OCI-M2 (cell line): ENCODE results near the gene COA1.
"Not testable (repeated sequence)": the region's sequence is repeated elsewhere in the genome, so short reads cannot be mapped to it uniquely, and the experiment has no call there.

Source experiments
- DNase-seq: peaks from one replicate; lab custom pipeline; 2025; ENCODE audit not compliant: unreplicated experiment; lab: John Stamatoyannopoulos, UW

COA1 gene

GRCh38 chr7:43693687-43694398 lies 35.5 kb downstream of the COA1 start:
- no peak for DNase-seq

GRCh38 chr7:43692582-43693373 lies 36.5 kb downstream of the COA1 start:
- DNase-seq = no peak

GRCh38 chr7:43691611-43692010 lies 37.7 kb downstream of the COA1 start:
- DNase-seq = no peak

- no peak for DNase-seq
These were observed 40.2 kb downstream of the COA1 start for GRCh38 chr7:43689115-43689514.

DNA sequence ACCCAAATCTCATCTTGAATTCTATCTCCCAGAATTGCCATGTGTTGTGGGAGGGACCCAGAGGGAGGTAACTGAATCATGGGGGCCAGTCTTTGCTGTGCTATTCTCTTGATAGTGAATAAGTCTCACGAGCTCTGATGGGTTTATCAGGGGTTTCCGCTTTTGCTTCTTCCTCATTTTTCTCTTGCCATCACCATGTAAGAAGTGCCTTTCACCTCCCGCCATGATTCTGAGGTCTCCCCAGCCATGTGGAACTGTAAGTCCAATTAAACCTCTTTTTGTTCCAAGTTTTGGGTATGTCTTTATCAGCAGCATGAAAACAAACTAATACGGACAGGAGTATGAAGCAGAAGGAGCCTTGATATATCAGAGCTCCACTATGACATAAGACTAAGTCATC lies 41.5 kb downstream of the COA1 start:
- DNase-seq = not testable (repeated sequence)

GRCh38 chr7:43686991-43687390 lies 42.3 kb downstream of the COA1 start:
- no peak for DNase-seq

DNA sequence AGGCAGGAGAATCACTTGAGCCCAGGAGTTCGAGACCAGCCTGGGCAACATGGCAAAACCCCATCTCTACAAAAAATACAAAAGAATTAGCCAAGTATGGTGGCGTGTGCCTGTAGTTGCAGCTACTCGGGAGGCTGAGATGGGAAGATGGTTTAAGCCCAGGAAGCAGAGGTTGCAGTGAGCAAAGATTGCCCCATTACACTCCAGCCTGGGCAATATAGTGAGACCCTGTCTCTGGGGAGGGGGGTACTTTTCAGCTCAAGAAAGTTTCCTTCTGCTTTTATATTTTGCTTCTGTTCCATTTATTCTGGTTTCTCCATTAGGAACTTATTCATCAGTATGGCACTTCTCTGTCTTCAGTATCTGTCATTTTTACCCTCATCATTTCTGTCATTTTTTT lies 48.6 kb downstream of the COA1 start:
- no peak for DNase-seq

DNA sequence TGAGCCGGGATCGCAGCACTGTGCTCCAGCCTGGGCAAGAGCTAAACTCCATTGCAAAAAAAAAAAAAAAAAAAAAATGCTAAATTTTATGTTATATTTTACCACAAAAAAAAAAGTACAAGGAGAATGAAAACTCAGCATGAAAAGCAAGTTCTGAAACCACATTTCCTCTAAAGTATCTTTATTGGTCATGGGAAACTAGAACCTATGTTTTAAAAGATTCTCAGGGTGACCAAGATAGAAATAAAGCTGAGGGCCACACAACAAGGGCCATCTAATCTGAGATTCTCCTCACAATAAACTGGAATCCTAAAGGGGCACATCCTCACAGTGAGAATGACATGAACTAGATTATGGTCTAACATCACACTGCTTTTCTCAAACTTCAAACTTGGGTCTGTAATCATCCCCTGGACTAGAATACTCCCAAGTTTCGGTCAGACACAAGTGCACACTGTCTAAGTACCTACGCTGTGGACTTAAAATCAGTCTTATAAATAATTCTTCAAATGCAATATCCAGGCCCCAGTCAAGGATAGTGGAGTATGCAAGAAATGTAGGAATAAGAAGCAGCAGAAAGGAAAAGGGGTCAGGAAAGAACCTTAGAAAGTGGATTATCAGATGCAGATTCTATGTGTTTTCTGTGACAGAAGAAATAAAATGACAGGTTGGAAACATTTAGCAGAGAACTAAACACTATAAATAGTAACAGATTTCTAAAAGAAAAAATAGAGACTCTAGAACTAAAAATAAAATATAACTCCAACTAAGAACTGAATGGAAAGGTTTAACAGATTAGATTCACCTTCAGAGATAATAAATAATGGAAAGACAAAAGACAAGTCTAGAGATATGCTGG lies 49.9 kb downstream of the COA1 start:
- DNase-seq = no peak

DNA sequence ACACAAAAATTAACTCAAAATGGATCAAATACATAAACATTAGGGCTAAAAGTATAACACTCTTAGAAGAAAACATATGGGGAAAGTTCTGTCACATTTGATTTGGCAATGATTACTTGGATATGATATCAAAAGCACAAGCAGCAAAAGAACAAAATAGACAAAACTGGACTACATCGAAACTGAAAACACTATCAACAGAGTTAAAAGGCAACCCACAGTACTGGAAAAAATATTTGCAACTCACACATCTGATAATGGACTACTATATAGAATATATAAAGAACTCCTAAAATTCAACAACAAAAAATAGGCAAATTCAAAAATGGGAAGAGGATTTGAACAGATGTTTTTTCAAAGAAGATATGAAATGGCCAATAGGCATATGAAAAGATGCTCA lies 51.0 kb downstream of the COA1 start:
- DNase-seq = no peak

GRCh38 chr7:43677864-43678263 lies 51.5 kb downstream of the COA1 start:
- no peak for DNase-seq

DNA sequence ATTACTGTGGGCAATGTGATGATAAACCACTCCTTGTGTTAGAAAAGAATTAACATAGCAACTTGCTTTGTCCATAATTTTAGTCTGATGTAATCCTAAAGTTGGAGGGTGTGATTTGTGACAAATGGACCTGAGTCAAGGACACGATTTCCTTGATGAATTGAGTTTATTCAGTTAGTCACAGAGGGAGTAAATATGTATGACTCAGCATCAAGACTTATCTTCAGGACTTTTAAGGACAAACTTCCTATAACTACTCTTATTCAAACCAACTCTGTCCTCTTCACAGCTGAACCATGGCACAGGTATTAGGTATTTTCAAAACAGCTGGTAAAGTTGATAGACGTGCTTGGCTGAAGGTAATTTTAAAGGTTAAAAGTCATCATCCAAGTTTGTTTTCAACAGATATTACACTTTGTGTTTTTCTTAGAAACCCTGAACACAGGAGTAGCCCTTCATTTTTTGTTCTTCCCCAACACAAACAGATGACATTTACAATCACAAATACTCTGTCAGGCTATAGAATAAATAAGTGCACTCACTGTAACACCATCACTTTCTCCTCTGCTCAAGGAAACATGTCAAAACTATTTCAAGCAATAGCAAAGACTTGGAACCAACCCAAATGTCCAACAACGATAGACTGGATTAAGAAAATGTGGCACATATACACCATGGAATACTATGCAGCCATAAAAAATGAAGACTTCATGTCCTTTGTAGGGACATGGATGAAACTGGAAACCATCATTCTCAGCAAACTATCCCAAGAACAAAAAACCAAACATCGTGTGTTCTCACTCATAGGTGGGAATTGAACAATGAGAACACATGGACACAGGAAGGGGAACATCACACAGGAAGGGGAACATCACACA lies 54.5 kb downstream of the COA1 start:
- no peak for DNase-seq

- DNase-seq = not testable (repeated sequence)
These were observed 55.9 kb downstream of the COA1 start for GRCh38 chr7:43673243-43673976.

GRCh38 chr7:43671521-43671920 lies 57.8 kb downstream of the COA1 start:
- no peak for DNase-seq

GRCh38 chr7:43669286-43670081 lies 59.8 kb downstream of the COA1 start:
- no peak for DNase-seq

DNA sequence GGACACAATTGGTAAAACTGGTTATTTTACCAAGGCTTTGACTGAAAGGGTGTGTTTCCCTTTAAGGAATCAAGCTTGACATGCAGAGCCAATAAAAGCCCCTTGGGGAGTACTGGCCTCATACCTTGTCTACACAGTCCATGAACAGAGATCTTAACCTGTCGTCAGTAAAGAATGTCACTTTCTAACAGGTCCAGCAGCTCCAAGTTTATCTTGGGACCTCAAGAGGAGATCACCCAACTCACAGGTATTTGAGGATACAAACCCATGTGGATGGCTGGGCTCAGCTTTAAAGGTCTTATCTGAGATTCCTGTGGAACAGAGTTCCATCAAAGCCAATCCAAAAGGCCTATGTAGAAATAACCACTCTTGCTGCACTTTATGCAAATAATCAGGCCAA lies 61.3 kb downstream of the COA1 start:
- no peak for DNase-seq

DNA sequence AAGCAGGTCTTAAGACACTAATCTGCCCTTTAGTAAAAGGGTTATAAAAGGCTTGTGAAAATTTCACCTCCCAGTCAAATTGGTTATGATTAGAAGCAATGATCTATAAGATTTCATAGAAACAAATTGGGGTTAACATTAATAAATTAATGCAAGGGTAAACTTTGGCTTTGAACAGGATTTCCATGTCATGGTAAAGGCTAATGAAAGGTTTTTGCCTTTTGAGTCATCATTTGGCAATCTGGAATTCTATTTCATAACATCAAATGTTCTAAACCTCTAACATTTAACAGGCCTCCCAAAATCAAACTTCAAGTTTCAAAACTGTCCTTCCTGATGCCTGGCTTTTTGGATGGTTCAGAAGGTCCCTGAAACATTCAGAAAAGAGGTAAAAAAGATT lies 62.4 kb downstream of the COA1 start:
- no peak for DNase-seq

- no peak for DNase-seq
These were observed 64.6 kb downstream of the COA1 start for GRCh38 chr7:43664681-43665080.

- DNase-seq = no peak
These were observed 69.2 kb downstream of the COA1 start for GRCh38 chr7:43660141-43660540.

- DNase-seq = no peak
These were observed 69.8 kb downstream of the COA1 start for GRCh38 chr7:43659549-43659896.
